Large intestine (tissue), 3 donors: ENCODE data around the gene FOXD3. TPM values are rescaled to one million over a fixed set of nuclear protein-coding genes. Genes with fewer than 3 reads are reported as not detected.

Source experiments
- DNase-seq, 2 donors: peaks; one replicate each; pipeline versions ENCODE4 v3.0.0 to v3.0.0-alpha.2; 2013
- H3K27ac ChIP-seq: one replicate; pipeline ENCODE4 v1.5.1; 2013; ENCODE audit warnings: low read length
- H3K27me3 ChIP-seq: 2 replicates; pipeline ENCODE4 v1.6.1; 2013; ENCODE audit warnings: low read length; ENCODE audit not compliant: control insufficient read depth, insufficient read depth
- H3K36me3 ChIP-seq: 2 replicates; pipeline ENCODE4 v1.6.1; 2013; ENCODE audit warnings: low read length; ENCODE audit not compliant: control insufficient read depth, insufficient read depth
- H3K4me1 ChIP-seq: one replicate; pipeline ENCODE4 v1.6.1; 2013; ENCODE audit warnings: low read length; ENCODE audit not compliant: control insufficient read depth, insufficient read depth
- H3K4me3 ChIP-seq: one replicate; pipeline ENCODE4 v1.5.1; 2013; ENCODE audit warnings: low read length
- H3K9me3 ChIP-seq: one replicate; pipeline ENCODE4 v1.6.1; 2013; ENCODE audit warnings: mild to moderate bottlenecking, low read depth, low read length, moderate library complexity; ENCODE audit not compliant: control insufficient read depth
- WGBS: methylation state at CpG from one replicate; pipeline ENCODE4 v1.1.5; 2013; ENCODE audit warnings: low lambda C conversion rate; ENCODE audit not compliant: insufficient coverage; 5-methylcytosine and 5-hydroxymethylcytosine counted together
- polyA plus RNA-seq: library from polyadenylated mRNA; unstranded; fragments of 120-200 nt; gene quantifications from one replicate; pipeline ENCODE4 v1.2.1, GENCODE V29; 2013

FOXD3 gene
- polyA plus RNA-seq, 1 donor, result 1.6 TPM

DNA sequence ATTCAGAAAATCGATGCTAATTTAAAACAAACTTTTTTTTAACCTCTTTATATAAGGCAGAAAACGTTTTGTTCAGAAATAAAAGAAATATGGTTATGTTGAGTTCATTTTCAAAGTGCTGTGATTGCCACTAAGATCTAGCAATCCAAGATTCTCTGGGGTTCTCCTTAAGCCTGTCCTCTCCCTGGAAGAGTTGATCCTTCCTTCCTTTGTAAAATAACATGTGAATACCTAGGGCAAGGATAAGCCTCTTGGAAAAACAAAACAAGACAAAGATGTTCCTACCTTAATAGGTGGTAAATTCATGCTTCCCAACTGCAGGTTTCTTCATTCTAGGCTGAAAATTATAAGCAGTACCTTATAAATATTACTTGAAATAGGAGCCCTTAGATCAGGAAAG is 18.0 kb upstream of the FOXD3 start:
- Histone ChIP-seq H3K27me3 (peaks cover 26% of the 10 kb centered on the region), H3K36me3 (no peaks in the 10 kb centered on the region), H3K4me1 (no peaks in the 10 kb centered on the region), H3K9me3 (no peaks in the 10 kb centered on the region), H3K27ac (no peak overlapping the region), H3K4me3 (no peak overlapping the region)
- 21% methylated on average over 2 of the region's 2 CpGs for WGBS
- no peak for DNase-seq

DNA sequence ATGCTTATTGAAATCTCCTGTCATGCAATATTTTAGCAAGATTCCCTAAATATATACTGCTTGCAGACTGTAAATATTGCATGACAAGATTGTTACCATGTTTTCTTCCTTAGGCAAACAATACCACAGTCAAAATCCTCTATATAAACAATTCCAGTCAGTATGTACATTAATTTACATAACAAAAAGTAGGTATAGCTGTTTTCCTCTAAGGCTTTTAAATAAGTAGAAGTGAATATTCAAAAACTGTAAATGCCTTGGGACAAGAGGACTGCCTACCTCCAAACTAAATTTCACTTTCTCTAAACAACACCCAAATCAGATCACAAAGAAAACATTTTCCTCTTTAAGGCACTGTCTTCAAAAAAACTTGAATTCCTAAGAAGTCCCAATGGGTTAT is 17.3 kb upstream of the FOXD3 start:
- Histone ChIP-seq H3K9me3 (no peaks in the 10 kb centered on the region), H3K36me3 (no peaks in the 10 kb centered on the region), H3K27ac (no peak overlapping the region), H3K4me3 (no peak overlapping the region), H3K27me3 (peaks cover 27% of the 10 kb centered on the region), H3K4me1 (no peaks in the 10 kb centered on the region)
- DNase-seq, result no peak

DNA sequence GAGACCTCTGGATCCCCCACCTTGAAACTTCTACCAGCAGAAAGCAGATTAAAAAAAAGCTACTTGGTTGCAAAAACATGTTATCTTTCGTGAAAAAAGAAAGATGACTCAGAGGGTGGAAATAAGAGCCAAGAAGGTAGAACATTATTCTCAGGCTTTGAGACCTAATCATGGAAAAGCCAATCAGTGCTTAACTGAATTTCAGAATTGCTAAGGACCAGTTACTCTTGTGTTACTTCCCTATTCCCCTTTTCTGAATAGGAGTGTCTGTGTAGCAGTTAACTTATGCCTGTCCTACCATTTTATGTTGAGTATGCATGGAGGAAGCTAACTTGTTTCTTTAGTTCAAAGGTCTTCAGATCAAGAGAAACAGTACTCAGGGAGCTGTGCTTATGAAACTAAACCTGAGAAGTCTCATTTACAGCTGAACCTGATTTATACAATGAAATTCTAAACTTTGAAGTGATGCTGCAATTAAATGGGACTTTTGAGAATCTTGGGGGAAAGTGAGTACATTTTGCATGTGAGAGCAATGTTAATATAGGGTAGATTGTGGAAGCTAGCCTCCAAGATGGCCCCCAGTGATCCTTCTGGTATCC is 15.1 kb upstream of the FOXD3 start:
- Histone ChIP-seq H3K27ac (no peak overlapping the region), H3K4me1 (no peaks in the 10 kb centered on the region), H3K9me3 (no peaks in the 10 kb centered on the region), H3K4me3 (no peak overlapping the region), H3K27me3 (peaks cover 31% of the 10 kb centered on the region), H3K36me3 (no peaks in the 10 kb centered on the region)
- DNase-seq, result no peak
- WGBS, result 100% methylated on average over 1 of the region's 1 CpG

DNA sequence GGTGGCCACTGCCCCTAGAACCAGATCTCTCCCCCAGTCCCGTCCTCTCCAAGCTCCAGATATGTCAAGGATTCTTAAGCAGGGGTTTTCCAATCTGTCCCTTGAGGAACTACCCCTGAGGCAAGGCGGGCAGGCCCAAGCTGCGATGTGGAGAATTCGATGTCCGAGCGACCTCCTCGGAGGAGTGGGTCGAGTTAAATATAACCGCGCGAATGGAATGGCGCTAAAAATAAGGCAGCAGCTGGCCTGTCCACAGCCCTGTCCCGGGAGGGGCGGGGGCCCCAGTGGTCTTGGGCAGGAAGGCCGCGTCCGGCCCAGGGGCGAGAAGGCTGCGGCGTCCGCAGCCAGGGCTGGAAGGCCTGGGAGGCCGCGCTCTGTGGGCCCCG is 5.8 kb upstream of the FOXD3 start:
- WGBS, result no CpG with 5 or more reads among the region's 24 CpGs
- peak in 1 of 2 donors; percentile 3 for DNase-seq
- H3K9me3 ChIP-seq, result peaks cover 25% of the 10 kb centered on the region
- H3K4me3 ChIP-seq, result no peak overlapping the region
- no peaks in the 10 kb centered on the region for H3K4me1 ChIP-seq
- peaks cover 83% of the 10 kb centered on the region for H3K27me3 ChIP-seq
- no peak overlapping the region for H3K27ac ChIP-seq
- H3K36me3 ChIP-seq, result no peaks in the 10 kb centered on the region

DNA sequence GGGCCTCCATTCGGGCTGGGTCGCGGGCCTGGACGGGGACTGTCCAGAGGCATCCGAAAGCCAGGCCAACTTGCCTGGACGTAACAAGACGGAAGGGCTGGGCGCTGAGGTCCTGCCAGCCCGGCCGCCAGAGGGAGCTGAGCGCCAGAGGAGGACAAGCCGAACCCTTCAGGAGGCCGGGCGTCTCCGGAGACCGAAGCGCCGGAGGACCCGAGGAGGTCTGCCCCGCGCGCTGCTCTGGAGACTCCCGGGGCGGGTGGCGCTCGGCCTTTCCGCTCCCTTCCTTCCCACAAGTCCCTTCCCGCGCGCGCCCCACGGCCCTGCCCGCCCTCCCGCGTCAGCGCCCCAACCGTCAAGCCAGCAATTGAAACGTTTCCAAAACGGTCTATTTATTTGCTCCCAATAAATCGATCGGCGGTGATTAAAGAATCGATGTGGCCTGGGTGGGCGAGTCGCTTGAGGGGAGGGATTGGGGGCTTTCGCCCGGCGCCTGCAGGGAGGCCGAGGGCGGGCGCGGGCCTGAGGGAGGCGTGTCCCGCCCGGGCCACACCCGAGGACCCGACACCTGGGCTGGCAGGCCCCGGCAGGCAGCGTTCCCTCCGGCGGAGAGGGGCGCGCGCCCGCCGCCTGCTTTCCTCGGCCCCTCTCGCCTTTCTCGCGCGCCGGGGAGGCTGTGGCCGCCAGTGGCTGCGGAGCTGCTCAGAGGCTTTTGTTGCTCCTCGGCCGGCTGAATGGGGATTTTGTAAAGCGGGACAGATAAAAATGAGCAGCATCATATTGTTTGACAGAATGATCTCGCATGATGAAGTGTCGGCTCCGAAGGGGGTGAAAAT is 5.2 kb upstream of the FOXD3 start:
- Histone ChIP-seq H3K36me3 (no peaks in the 10 kb centered on the region), H3K9me3 (peaks cover 27% of the 10 kb centered on the region), H3K4me3 (peak overlapping the region; percentile 35), H3K27me3 (peaks cover 89% of the 10 kb centered on the region), H3K27ac (no peak overlapping the region), H3K4me1 (peaks cover 3% of the 10 kb centered on the region)
- no CpG with 5 or more reads among the region's 80 CpGs for WGBS
- peak; percentile 56 to 64 for DNase-seq

DNA sequence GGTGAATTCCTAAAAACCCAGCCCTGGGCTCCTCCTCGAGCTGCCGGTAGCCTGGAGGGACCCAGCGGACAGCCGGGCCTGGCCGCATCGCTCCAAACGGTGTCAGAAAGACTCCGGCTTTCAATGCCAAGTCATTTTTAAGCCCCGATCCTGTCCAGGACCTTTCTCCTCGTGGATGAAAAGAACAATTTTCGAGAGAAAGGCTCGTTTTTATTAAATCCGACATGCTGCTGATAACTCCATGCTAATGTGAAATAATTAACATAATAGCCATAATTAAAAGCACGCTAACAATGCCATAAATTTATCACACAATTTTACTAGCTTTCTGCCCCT is 4.6 kb upstream of the FOXD3 start:
- H3K27me3 ChIP-seq, result peaks cover 94% of the 10 kb centered on the region
- H3K27ac ChIP-seq, result no peak overlapping the region
- no peaks in the 10 kb centered on the region for H3K36me3 ChIP-seq
- H3K4me3 ChIP-seq, result no peak overlapping the region
- no CpG with 5 or more reads among the region's 14 CpGs for WGBS
- DNase-seq, result no peak
- H3K4me1 ChIP-seq, result peaks cover 3% of the 10 kb centered on the region
- H3K9me3 ChIP-seq, result peaks cover 30% of the 10 kb centered on the region

DNA sequence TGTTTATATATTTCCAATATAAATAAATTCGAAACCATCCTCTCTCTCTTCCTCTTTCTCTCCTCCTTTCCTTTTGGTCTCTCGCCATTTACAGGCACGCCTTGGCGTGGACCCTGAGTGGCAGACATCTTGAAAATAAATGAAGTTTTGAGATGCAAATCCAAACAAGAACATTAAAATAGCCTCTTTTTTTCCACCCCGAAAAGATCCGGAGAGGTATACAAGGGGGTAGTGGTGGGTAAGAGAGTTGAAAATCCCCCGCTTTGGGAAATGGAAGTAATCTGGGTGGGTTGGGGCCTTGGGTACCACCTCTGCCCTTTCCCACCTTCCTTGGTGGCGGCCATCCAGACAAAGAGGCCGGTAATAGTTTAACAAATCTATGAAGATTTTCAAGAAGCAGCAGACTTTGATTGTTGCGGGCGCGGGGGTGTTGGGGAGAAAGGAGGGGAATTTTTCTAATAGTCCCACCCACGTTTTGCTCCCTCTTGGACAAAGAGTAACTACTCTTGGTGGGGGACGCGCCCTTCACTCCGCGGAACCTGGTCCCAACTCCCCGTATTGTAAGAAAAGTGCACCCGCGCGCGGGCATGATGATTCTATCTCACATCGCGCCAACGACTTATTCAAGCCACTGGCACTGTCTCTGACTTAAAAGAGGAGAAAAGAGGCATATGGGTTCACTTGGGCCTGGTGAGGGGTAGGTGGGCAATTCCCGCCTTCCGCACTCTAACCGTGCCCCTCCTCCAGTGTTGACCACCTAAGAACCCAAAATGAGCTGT is 4.0 kb upstream of the FOXD3 start:
- Histone ChIP-seq H3K36me3 (no peaks in the 10 kb centered on the region), H3K27ac (no peak overlapping the region), H3K4me1 (peaks cover 5% of the 10 kb centered on the region), H3K9me3 (peaks cover 32% of the 10 kb centered on the region), H3K27me3 (peaks cover 95% of the 10 kb centered on the region), H3K4me3 (no peak overlapping the region)
- 13% methylated on average over 6 of the region's 28 CpGs for WGBS
- DNase-seq, result peak in 1 of 2 donors; percentile 23

DNA sequence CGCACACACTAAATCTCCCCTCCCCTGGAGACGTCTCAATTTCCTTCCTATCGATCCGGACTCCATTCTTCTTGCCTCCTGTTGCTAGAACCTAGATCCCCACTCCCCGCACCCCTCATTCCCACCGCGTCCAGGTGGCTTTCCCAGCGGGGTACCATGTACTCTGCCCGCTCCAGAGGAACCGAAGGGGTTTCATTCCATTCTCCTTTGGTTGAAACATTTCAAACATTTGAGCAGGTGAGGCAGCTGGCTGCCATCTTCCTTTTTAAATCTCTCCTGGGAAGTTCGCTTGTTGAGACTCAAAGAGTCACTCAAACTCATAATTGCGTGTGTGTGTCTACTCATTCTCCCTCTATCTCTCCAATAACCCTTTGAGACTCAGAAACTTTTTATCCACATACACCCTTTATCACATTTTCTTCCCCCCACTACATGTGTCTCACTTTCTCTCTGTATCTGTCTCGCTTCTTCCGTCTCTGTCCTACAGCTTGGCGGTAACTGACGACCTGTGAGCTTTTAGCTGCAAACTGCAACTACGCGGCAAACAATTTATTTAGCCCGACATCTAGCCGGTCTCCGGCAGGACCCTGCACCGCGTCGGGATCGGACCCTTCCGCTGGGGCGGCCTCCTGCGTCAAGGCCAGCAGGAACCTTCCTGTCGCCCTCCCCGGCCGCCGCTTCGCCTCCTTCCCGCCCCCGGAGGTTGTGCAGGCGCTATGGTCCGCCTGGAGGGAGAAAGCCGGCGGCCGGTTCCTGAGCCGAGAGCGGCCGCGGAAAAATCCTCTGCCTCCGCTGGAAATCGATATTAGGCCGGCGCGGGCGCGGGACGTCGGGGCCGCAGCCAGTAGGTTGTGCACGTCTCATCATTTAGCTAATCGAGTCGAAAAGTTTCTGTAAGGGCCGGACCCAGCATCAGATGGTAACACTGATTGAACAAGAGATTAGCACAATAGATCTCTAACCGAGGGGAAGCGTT is 3.0 kb upstream of the FOXD3 start:
- peak in 1 of 2 donors; percentile 22 for DNase-seq
- H3K4me3 ChIP-seq, result no peak overlapping the region

DNA sequence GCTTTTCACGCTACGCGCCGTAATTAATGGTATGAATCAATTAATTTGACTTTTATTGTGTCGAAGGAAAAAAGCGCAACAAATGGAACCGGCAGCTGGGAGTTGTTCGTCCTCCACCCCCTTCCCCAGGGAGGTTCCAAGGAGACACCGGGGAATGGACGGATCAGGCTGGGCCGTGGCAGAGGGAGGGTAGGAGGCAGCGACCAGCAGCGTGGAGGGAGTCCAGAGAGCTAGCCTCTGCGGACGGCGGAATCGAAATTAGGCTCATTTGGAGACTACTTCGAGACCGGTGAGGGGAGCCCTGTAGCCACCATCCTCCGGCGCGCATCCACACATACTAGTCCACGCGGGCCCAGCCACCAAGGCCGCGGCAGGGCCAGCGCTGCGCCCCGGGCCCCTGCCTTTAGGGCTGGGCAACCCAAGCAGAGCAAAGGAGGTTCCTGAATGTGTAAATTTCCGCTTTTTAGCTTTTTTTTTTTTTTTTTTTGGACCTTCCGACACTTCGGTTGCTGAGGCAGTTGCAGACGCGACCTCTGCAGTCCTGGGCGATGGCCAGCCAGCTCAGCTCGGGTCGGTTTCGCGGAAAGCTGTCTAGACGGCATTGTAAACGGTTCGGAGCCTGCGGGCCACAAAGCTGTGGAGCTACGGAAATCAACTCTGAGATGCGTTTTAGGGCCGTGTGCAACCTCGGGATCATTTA is 2.2 kb upstream of the FOXD3 start:
- DNase-seq, result peak in 1 of 2 donors; percentile 29
- H3K27ac ChIP-seq, result no peak overlapping the region
- H3K27me3 ChIP-seq, result peaks cover 94% of the 10 kb centered on the region
- H3K4me3 ChIP-seq, result no peak overlapping the region
- WGBS, result no CpG with 5 or more reads among the region's 47 CpGs
- peaks cover 5% of the 10 kb centered on the region for H3K4me1 ChIP-seq
- H3K9me3 ChIP-seq, result peaks cover 38% of the 10 kb centered on the region
- no peaks in the 10 kb centered on the region for H3K36me3 ChIP-seq

More for the DNA sequence above, 3.0 kb upstream of the FOXD3 start:
- Histone ChIP-seq H3K36me3 (no peaks in the 10 kb centered on the region), H3K27me3 (peaks cover 96% of the 10 kb centered on the region), H3K9me3 (peaks cover 35% of the 10 kb centered on the region), H3K4me1 (peaks cover 5% of the 10 kb centered on the region), H3K27ac (no peak overlapping the region)
- WGBS, result 10% methylated on average over 3 of the region's 60 CpGs
